WTC11 (cell line): ENCODE data around the gene GPX8.

Source experiments
- ATF3 ChIP-seq: sonication (generic); formaldehyde crosslinking; conservative IDR thresholded peaks from 2 replicates; pipeline ENCODE4 v1.8.1; 2022; ENCODE audit warnings: mild to moderate bottlenecking, missing genetic modification reagents
- CBFB ChIP-seq: sonication (generic); formaldehyde crosslinking; IDR thresholded peaks from 2 replicates; pipeline ENCODE4 v1.8.1; 2022; ENCODE audit warnings: mild to moderate bottlenecking, low read depth, missing genetic modification reagents
- E2F5 ChIP-seq: sonication (generic); formaldehyde crosslinking; IDR thresholded peaks from 2 replicates; pipeline ENCODE4 v1.8.1; 2022; ENCODE audit warnings: mild to moderate bottlenecking, moderate library complexity, missing genetic modification reagents
- ELF4 ChIP-seq: sonication (generic); formaldehyde crosslinking; IDR thresholded peaks from 2 replicates; pipeline ENCODE4 v1.8.1; 2022; ENCODE audit warnings: low read depth, mild to moderate bottlenecking, moderate library complexity, missing genetic modification reagents
- SMAD4 ChIP-seq: sonication (generic); formaldehyde crosslinking; IDR thresholded peaks from 2 replicates; pipeline ENCODE4 v1.8.0; 2022; ENCODE audit warnings: mild to moderate bottlenecking, missing genetic modification reagents
- TF ChIP-seq, protein P1 (sequence below): fragments of 200-600 bp; IDR thresholded peaks from 2 replicates; pipeline ENCODE4 v1.8.0; 2022; ENCODE audit warnings: antibody characterized with exemption

DNA sequence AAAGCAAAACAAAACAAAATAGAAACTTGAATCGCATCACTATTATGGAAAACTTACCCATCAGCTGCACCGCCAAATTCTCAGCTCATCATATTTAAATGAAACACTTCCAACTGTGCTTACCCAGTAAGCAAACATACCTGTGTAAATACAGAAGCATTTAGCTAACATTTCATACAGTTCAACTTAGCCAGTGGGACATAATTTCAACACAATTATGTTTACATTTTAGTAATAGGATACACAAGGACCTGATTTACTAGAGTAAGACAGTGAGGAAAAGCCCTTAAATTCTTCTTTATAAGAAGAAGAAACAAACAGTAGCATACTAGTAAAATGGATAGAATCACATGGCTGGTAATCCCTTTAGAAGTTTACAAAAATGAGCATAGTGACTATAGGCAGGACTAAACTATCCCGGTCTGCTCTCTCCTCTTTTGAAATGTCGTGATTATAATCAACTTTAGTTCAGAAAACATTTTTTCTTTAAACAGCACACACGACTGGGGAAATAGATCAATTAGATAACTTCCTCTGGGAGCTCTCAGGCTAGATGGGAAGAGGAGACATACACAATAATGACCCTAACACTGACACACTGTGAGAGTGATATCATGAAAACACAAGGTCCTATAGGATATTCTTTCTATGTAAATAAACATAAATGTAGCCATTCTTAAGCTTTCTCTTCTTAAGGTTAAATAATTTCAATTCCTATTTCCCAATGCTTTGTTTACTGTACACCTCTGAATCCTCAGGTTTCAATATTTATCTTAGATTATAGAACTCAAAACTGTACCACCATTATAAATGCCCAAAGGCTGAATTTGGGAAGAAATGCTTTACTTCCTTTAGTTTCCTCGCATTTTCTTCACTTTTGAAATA lies 28.9 kb downstream of the GPX8 start:
- TF ChIP-seq ELF4 (CRISPR knock-in tag), result no peak
- TF ChIP-seq, protein P1, sequence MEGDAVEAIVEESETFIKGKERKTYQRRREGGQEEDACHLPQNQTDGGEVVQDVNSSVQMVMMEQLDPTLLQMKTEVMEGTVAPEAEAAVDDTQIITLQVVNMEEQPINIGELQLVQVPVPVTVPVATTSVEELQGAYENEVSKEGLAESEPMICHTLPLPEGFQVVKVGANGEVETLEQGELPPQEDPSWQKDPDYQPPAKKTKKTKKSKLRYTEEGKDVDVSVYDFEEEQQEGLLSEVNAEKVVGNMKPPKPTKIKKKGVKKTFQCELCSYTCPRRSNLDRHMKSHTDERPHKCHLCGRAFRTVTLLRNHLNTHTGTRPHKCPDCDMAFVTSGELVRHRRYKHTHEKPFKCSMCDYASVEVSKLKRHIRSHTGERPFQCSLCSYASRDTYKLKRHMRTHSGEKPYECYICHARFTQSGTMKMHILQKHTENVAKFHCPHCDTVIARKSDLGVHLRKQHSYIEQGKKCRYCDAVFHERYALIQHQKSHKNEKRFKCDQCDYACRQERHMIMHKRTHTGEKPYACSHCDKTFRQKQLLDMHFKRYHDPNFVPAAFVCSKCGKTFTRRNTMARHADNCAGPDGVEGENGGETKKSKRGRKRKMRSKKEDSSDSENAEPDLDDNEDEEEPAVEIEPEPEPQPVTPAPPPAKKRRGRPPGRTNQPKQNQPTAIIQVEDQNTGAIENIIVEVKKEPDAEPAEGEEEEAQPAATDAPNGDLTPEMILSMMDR, result no peak
- TF ChIP-seq E2F5 (CRISPR knock-in tag), result no peak
- TF ChIP-seq ATF3 (CRISPR knock-in tag), result no peak
- TF ChIP-seq SMAD4, result no peak
- no peak for TF ChIP-seq CBFB (CRISPR knock-in tag)
